ENCODE data around the gene ASB18.

The ASB18 gene

GRCh38 chr2:236256366-236256985, 7.7 kb downstream of the ASB18 start:
- no peaks in the 10 kb centered on the region for H3K9me3 ChIP-seq (ENCODE audit: insufficient read depth, low read length)
- H2AFZ ChIP-seq (ENCODE audit: low read depth, low read length), result no peak overlapping the region
- no peaks in the 10 kb centered on the region for H3K4me1 ChIP-seq (ENCODE audit: low read length)
- no peak overlapping the region for H3K9ac ChIP-seq (ENCODE audit: low read length)
- H3K27ac ChIP-seq (ENCODE audit: low read length), result no peak overlapping the region
- no peak overlapping the region for H3K4me3 ChIP-seq (ENCODE audit: low read length)
- TF ChIP-seq EZH2phosphoT487 (IDR thresholded peaks at IDR 0.05; ENCODE audit: low read depth) (no peak), CTCF (IDR thresholded peaks at IDR 0.05; ENCODE audit: low read depth, low read length) (no peak)
- no peaks in the 10 kb centered on the region for H4K20me1 ChIP-seq (ENCODE audit: insufficient read depth, low read length)
- no peaks in the 10 kb centered on the region for H3K27me3 ChIP-seq (ENCODE audit: low read depth, low read length)
- no peaks in the 10 kb centered on the region for H3K36me3 ChIP-seq (replicated peaks; ENCODE audit: low read depth, low read length)
- H3K4me2 ChIP-seq (ENCODE audit: low read length), result no peak overlapping the region
- no peaks in the 10 kb centered on the region for H3K79me2 ChIP-seq (ENCODE audit: low read length)

GRCh38 chr2:236254674-236255073, 9.5 kb downstream of the ASB18 start:
- Histone ChIP-seq H4K20me1 (ENCODE audit: insufficient read depth, low read length) (no peaks in the 10 kb centered on the region), H3K9ac (ENCODE audit: low read length) (no peak overlapping the region), H3K36me3 (replicated peaks; ENCODE audit: low read depth, low read length) (no peaks in the 10 kb centered on the region), H3K4me2 (ENCODE audit: low read length) (no peak overlapping the region), H3K4me1 (ENCODE audit: low read length) (no peaks in the 10 kb centered on the region), H3K9me3 (ENCODE audit: insufficient read depth, low read length) (no peaks in the 10 kb centered on the region), H3K27me3 (ENCODE audit: low read depth, low read length) (no peaks in the 10 kb centered on the region), H2AFZ (ENCODE audit: low read depth, low read length) (no peak overlapping the region), H3K27ac (ENCODE audit: low read length) (no peak overlapping the region), H3K79me2 (ENCODE audit: low read length) (no peaks in the 10 kb centered on the region), H3K4me3 (ENCODE audit: low read length) (no peak overlapping the region)
- TF ChIP-seq CTCF (IDR thresholded peaks at IDR 0.05; ENCODE audit: low read depth, low read length) (no peak), EZH2phosphoT487 (IDR thresholded peaks at IDR 0.05; ENCODE audit: low read depth) (no peak)

- Histone ChIP-seq H3K4me1 (ENCODE audit: low read length) (no peaks in the 10 kb centered on the region), H3K79me2 (ENCODE audit: low read length) (no peaks in the 10 kb centered on the region), H2AFZ (ENCODE audit: low read depth, low read length) (no peak overlapping the region), H3K27me3 (ENCODE audit: low read depth, low read length) (no peaks in the 10 kb centered on the region), H3K4me2 (ENCODE audit: low read length) (no peak overlapping the region), H3K36me3 (replicated peaks; ENCODE audit: low read depth, low read length) (no peaks in the 10 kb centered on the region), H3K9me3 (ENCODE audit: insufficient read depth, low read length) (no peaks in the 10 kb centered on the region), H3K27ac (ENCODE audit: low read length) (no peak overlapping the region), H3K4me3 (ENCODE audit: low read length) (no peak overlapping the region), H3K9ac (ENCODE audit: low read length) (no peak overlapping the region), H4K20me1 (ENCODE audit: insufficient read depth, low read length) (no peaks in the 10 kb centered on the region)
- TF ChIP-seq EZH2phosphoT487 (IDR thresholded peaks at IDR 0.05; ENCODE audit: low read depth) (no peak), CTCF (IDR thresholded peaks at IDR 0.05; ENCODE audit: low read depth, low read length) (no peak)
Measured at GRCh38 chr2:236254001-236254400, 10.2 kb downstream of the ASB18 start.

- Histone ChIP-seq H3K4me3 (ENCODE audit: low read length) (no peak overlapping the region), H3K27me3 (ENCODE audit: low read depth, low read length) (no peaks in the 10 kb centered on the region), H3K9me3 (ENCODE audit: insufficient read depth, low read length) (no peaks in the 10 kb centered on the region), H3K79me2 (ENCODE audit: low read length) (no peaks in the 10 kb centered on the region), H2AFZ (ENCODE audit: low read depth, low read length) (no peak overlapping the region), H3K4me2 (ENCODE audit: low read length) (no peak overlapping the region), H3K36me3 (replicated peaks; ENCODE audit: low read depth, low read length) (no peaks in the 10 kb centered on the region), H4K20me1 (ENCODE audit: insufficient read depth, low read length) (no peaks in the 10 kb centered on the region), H3K9ac (ENCODE audit: low read length) (no peak overlapping the region), H3K27ac (ENCODE audit: low read length) (no peak overlapping the region), H3K4me1 (ENCODE audit: low read length) (no peaks in the 10 kb centered on the region)
- TF ChIP-seq EZH2phosphoT487 (IDR thresholded peaks at IDR 0.05; ENCODE audit: low read depth), result no peak
- no peak for TF ChIP-seq CTCF (IDR thresholded peaks at IDR 0.05; ENCODE audit: low read depth, low read length)
Measured at GRCh38 chr2:236252602-236253001, 11.6 kb downstream of the ASB18 start.

Data from OCI-LY3 (cell line).